MV-4-11 (cell line): Measurements from ENCODE around the gene PDE2A.

Source experiments
- DNase-seq: peaks from one replicate; lab custom pipeline; 2025; lab: John Stamatoyannopoulos, UW

Gene PDE2A

DNA sequence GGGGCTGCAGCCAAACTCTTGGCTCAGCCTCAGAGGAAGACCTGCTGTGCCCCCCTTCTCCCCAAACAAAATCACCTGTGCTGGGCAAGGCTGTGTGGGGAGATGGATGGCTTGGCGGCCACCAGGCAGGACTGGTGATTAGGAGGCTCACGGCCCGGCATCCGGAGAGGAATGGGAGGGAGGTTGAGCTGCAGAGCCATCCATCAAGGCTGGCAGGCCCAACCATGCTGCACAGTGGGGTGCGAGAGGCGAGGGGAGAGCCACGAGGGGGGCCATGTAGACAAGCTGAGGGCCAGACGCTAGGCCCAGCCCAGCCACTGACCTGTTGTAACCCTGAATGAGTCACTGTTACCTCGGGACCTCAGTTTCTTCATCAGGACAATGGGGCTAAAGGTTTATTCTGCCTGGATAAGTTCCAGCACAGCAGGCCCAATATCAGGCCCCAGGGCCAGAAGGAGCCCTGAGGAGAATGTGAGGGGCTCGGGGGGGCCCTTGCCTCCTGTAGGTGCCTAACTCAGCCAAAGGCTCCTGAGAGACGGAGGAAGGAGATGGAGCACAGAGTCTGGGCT, 18.2 kb downstream of the PDE2A start:
- DNase-seq = no peak

DNA sequence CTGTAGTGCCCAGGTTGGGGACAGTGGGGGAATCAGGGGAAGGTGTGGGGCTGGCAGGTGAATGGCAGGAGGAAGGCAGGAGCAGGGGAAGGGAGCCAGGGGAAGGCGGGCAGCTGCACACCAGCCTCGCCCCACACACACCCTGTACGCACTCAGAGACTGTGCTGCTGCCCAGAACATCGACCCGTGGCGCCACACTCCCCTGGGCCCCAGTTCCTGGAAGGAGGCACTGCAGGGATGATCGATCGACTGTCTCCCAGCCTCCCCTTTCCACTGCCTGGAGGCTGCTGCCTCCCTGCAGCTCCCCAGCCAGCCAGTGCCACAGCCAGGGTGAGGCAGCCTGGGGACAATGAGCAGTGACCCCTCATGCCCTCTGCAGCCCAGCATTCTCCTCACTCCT, 19.2 kb downstream of the PDE2A start:
- no peak for DNase-seq

GRCh38 chr11:72653649-72654048, 20.6 kb downstream of the PDE2A start:
- no peak for DNase-seq

GRCh38 chr11:72652873-72653630, 21.2 kb downstream of the PDE2A start:
- DNase-seq = no peak

- no peak for DNase-seq
Measured at GRCh38 chr11:72652133-72652532, 22.1 kb downstream of the PDE2A start.

- DNase-seq = no peak
Measured at GRCh38 chr11:72649215-72649976, 24.8 kb downstream of the PDE2A start.

- no peak for DNase-seq
Measured at GRCh38 chr11:72648384-72649136, 25.7 kb downstream of the PDE2A start.

- no peak for DNase-seq
Measured at GRCh38 chr11:72647882-72648281, 26.3 kb downstream of the PDE2A start.

GRCh38 chr11:72646472-72646871, 27.8 kb downstream of the PDE2A start:
- DNase-seq = no peak

DNA sequence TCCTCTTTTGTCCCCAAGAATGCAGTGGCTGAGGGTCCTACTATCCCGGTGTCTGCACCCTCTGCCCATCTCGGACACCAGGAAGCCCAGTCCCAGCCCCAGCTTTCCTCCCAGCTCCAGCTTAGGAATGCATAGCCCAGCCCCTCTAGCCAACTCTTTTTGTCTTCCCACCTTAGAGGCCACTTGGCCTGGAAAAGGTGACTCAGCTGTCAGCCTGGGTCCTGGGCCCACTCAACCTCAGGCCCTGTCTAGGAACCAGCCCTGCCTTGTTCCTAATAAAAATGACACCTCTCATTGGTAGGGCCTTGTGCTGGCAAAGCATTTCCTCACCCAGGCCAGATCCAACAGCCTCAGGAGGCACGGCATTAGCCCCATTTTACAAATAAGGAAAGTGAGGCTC, 28.2 kb downstream of the PDE2A start:
- DNase-seq = no peak

GRCh38 chr11:72643547-72643946, 30.7 kb downstream of the PDE2A start:
- no peak for DNase-seq

- DNase-seq = peak; percentile 34
Measured at GRCh38 chr11:72642884-72643522, 31.2 kb downstream of the PDE2A start.

GRCh38 chr11:72642043-72642883, 32.0 kb downstream of the PDE2A start:
- no peak for DNase-seq

DNA sequence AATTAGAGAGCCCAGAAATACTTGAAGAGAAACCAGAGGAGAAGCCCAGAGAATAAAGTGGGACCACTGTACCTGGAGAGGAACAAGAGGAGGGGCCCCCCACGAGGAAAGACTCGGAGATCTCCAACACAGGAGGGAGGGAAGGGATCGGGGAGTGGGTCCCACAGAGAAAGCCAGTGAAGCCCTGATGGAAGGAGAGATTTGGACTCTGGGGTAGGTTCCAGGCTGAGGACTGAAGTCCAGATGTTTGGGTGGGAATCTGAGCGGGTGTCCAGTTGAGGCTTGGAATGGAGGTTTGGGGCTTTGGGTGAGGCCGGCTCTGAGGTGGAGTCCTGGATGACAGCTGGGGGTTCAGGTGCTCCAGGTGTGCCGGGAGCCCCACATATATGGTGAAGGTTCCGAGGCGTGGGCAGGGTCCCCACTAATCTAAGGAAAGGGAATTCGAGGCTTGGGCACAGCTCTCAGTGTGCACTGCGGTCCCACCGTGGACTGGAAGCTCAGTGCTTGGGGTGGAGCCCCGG, 32.6 kb downstream of the PDE2A start:
- no peak for DNase-seq

DNA sequence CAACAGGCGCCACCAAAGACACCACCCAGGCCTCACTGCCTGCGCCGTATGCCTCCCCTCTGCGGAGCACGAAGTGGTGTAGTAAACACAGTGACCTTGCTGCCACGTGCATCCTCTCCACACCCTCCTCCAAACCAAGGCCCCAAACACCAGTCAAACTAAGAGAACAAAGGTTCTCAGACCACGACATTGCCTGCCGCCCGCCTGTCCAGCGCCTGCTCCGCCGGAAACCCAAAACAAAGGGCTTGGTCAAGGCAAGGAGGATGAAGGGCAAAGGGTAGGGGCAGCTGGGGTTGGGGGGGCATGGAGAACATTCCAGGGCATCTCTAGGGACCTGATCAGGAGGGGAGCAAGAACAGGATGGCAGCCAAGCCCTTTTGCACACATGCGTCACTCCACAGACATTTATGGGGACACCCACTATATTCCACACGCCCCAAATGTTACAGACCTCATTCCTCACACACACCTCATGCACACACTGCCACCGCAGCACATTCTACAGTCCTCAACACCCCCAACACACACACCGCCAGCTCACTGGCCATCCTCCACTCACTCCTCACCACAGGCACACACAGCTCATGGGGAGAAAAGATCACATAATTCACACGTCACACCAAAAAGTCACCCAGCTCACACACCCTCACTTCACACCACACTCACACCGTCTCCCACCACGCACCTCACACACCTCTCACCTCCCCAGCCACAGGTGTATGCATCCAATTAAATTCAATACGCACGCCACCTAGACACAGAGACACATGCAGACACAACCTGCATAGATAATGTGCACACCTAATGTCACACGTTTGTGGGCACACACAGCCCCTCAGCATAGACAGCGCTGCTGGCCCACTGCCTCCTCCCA, 34.5 kb downstream of the PDE2A start:
- no peak for DNase-seq

DNA sequence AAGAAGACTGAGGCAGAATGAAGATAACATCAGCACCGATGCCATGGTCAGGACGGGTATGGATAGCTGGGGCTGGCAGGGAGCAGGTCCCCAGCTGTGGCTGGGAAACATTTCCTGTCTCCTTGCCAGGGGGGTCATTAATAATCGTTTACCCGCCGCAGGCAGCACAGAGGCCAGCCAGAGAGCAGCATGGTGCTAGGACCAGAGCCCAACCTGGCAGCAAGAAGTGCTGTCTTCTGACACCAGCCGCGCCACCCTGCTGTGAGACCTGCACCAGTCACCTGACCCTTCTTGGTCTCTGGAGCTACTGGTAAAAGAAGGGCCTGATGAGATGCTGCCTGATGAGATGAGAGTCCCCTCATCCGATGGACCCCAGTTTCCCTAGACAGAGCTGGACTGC, 36.3 kb downstream of the PDE2A start:
- no peak for DNase-seq

GRCh38 chr11:72637198-72637597, 37.0 kb downstream of the PDE2A start:
- no peak for DNase-seq

DNA sequence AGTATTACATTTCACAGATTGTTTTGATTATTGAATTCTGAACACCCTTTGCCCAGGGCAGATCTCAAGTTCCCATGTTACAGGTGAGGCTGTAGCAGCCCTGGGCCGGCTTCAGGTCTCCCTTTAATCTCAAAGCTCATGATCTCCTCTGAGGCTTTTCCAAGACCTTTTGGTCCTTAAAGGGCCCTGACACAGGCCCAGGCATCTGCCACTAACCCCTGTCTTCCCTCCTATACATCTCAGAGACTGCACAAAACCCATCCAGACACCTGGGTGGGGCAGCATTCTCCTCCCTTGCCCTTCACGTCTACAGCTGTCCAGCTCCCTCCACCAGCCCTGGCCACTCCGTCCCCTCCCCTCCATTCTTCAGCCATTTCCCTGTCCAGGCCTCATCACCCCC, 37.8 kb downstream of the PDE2A start:
- no peak for DNase-seq

- DNase-seq = no peak
Measured at GRCh38 chr11:72635933-72636332, 38.3 kb downstream of the PDE2A start.
